Activated gamma-delta T cell treated with anti-CD3 and anti-CD28 coated beads, Interleukin-2, amount 50 U/mL, for 16 hours (primary cell): ENCODE measurements around the gene OSTN.

Experiments used
- DNase-seq: peaks from one replicate; pipeline ENCODE4 v3.0.0-alpha.2; 2020; ENCODE audit warnings: low read depth

The OSTN gene

GRCh38 chr3:191314109-191314728 is 115.2 kb downstream of the OSTN start:
- DNase-seq: no peak
